Head of caudate nucleus (tissue), 42 donors: Measurements from ENCODE around the gene TFB2M.
"Not testable (repeated sequence)": the region's sequence is repeated elsewhere in the genome, so short reads cannot be mapped to it uniquely, and the experiment has no call there.

Experiments
- DNase-seq, 42 donors: peaks; one replicate each; pipeline versions ENCODE4 v3.0.0 to v3.0.0-alpha.2; 2020 to 2021; ENCODE audit warnings: mixed read lengths in 7 of 42
- intact Hi-C: fragments of 100-400 bp; cut with DNase I; formaldehyde crosslinking; loops from one replicate; pipeline ENCODE4 v1.15.0; 2022

Gene TFB2M, protein sequence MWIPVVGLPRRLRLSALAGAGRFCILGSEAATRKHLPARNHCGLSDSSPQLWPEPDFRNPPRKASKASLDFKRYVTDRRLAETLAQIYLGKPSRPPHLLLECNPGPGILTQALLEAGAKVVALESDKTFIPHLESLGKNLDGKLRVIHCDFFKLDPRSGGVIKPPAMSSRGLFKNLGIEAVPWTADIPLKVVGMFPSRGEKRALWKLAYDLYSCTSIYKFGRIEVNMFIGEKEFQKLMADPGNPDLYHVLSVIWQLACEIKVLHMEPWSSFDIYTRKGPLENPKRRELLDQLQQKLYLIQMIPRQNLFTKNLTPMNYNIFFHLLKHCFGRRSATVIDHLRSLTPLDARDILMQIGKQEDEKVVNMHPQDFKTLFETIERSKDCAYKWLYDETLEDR

DNA sequence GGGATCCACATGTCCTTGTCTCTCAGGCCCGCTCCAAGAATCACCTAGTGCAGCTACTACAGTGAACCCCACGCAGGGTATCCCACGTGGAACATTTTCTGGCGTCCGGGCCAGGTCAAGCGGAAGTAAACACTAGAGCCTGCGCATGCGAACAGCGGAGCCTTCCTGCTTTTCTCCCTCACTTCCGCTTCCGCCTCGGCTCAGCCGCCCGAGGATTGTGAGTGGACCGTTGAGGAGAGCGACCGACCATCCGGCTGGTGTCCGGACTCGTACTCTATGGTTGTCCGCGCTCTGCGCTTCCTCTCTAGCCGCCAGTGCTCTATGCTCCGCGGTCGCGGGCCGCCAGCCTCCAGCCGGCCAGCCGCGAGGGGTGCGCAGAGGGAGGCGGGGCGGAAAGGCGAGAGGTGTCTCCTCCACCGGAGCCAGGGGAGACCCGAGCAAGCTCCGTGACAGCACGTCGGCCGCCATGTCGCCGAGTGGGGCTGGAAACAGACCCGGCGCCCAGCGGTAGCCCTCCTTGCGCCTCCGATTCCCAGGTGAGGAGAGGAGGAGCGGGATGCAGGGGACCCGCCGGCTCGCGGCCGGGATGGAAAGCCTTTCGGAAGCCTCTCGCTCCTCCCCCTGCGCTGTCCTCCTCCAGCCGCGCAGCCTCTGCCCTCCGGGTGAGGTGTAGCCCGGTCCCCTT lies at the start of gene TFB2M, which contains the start of gene CNST:
Gene TFB2M, minus strand, starts transcription at position 134 of the 685 bp plus-strand sequence. Its CDS starts 123 bp downstream, at position 11.
Gene CNST, plus strand, starts transcription at position 329 of the 685 bp plus-strand sequence. CDS start 25,107 bp downstream, outside the sequence.
- peak; percentile 93 to 99 (median 97) for DNase-seq
- intact Hi-C loops: loop anchor here (5.0 kb wide), 1 partner anchor 1914 kb away; the partner anchor contains the start of gene DESI2

DNA sequence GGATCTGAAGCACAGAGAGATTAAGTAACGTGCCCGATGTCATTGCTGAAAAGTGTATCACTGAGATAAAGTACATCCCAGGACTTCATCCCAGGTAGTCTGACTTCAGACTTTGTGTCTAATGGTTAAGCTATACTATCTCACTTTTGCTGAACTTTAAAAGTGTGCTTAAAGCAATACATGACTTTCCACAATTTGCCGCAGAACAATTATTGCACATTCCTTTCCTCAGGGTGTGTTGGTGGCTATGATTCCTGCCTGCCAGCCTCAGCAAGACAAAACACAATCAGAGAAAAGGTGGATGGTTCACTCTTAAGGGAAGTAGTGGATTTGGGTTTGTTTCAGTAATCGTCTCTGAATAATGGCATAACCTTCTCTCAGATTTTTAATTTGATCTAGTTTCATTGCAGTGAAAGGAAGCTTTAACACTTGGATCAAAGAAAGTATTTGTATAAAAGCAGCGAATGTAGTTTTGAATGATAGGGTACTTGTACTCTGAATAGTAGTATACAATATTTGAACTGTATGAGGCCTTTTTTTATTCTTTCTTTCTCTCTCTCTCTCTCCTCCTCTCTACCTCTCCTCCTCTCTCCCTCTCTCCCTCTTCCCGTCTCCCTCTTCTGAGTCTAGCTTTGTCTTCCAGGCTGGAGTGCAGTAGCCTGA lies 47.2 kb upstream of the TFB2M start:
- DNase-seq: no peak
- intact Hi-C loops: no loop called here

- intact Hi-C loops: no loop called here
- DNase-seq: no peak
Observed at GRCh38 chr1:246609632-246610031, 43.6 kb upstream of the TFB2M start.

DNA sequence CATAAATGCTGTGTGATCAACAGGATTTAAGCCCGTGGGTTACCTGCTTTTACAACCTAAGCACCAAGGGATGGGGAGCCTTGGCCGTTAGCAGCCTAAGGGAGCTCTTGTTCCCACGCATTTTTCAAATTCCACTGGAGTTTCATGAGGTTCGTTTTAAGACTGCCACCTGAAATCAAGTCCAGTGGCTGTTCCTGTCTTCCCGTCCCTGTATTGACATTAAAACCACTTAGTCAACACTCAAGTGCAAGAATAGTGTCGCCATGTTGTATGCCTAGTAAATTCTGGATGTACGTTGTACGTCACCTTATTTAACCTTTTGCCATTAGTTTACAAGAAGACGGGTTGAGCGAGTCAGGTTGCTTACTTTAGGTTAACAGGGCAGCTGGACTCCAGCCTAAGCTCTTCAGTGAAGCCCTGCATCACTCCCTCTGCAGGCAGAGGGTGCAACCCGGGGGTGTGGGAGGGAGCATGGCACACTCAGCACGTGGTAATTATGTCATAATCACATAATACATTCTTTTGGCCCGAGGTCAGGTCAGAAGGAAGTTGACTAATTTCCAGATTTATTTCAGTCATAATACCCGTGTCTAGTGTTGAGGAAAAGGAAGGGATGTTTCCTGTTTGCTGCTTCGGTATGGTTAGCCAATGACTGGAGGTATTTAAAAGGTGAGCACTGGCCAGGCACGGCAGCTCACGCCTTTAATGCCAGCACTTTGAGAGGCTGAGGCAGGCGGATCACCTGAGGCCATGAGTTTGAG lies 42.7 kb upstream of the TFB2M start:
- DNase-seq: no peak
- intact Hi-C loops: no loop called here

- intact Hi-C loops: no loop called here
- DNase-seq: no peak
Observed at GRCh38 chr1:246607462-246607861, 41.4 kb upstream of the TFB2M start.

GRCh38 chr1:246605231-246605630 lies 39.2 kb upstream of the TFB2M start:
- intact Hi-C loops, DNase-seq: not testable (repeated sequence)

DNA sequence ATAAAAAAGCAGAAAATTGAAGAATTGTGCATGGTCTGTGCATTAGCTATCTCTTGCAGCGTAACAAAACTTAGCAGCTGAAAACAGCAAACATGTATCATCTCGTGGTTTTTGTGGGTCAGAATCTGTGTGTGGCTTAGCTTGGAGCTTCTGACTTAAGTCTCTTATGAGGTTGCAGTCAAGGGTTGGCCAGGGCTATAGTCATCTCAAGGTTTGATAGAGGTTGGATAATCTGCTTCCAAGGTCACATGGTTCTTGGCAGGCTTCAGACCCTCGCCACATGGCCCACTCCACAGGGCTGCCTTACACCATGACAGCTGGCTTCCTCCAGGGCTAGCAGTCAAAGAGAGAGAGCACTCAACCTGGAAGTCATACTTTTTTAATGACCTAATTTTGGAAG lies 36.1 kb upstream of the TFB2M start:
- no peak for DNase-seq
- intact Hi-C loops: no loop called here

DNA sequence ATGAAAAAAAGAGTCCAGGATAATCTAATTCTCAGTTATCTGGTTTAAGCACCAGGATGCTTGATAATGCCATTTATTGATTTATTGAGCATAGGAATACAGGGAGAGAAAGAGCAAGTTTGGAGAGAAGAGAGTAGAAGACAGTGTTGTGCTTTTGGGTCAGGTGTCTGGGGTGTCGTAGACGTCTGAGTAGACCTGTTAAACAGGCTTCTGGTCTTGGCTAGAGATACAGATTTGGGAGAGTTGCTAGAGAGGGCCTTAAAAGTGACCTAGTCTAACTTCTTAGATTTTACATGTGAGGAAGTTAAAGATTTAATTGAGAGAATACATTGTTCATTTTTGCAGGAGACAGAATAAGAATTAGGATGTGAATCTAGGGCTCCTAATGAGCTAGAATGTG lies 34.5 kb upstream of the TFB2M start:
- intact Hi-C loops: no loop called here
- no peak for DNase-seq

DNA sequence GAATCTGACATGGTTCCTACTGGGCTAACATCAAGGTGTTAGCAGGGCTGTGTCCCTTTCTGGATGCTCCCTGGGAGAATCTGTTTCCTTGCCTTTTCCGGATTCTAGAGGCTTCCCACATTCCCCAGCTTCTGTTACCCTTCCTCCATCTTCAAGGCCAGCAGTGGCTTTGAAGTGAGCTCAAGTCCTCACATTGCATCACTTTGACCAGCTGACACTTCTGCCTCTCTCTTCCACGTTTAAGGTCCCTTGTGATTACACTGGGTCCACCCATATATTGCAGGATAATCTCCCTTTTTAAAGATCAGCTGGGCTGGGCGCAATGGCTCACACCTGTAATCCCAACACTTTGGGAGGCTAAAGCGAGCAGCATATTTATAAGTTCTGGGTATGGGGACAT lies 33.3 kb upstream of the TFB2M start:
- intact Hi-C loops: no loop called here
- DNase-seq: no peak

DNA sequence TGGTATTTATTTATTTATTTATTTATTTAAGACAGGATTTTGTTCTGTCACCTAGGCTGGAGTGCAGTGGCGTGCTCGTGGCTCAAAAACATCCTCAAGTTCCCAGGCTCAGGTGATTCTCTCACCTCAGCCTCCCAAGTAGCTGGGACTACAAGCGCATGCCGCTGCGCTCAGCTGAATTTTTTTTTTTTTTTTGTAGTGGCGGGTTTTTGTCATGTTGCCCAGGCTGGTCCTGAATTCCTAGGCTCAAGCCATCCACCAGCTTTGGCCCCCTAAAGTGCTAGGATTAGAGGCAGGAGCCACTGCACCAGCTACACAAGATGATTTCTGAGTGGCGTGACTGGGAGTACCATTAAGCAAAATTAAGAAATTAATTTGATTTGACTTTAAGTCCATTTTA lies 31.9 kb upstream of the TFB2M start:
- intact Hi-C loops: no loop called here
- no peak for DNase-seq

DNA sequence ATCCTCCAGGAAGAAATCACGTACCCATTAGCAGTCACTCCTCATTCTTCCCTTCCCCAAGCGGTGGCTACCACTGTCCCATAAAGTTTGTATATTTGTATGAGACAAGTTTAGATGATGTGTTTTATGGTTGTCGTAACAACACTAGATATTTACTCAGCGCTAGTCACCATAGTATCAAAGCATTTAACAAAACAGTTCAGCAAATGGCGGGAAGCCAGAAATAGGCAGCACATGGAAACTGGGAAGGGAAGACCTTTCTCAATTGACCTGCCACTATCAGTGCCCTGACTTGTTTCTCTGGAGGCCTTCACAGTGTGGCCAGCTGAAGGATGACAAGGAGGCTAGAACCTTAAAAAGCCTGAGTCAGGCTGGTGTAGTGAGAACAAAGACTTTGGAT lies 31.3 kb upstream of the TFB2M start:
- intact Hi-C loops: no loop called here
- DNase-seq: no peak

DNA sequence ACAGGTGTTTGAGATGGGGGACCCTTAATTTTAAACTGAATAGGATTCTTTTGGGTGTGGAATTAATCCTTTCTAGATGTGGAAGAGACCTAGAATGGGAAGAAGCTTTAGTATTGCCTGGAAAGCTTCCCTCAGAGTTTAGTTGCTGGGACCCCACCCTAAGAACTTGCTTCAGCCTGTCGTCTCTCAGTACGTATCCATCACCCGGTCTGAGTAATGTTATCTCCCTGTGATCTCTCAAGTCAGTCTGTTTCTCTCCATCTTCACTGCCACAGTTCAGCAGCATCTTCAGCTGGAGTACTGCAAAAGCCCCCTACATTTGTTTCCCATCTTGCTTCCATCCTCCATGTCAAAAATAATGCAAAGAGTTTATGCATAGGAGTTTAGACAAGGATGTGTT lies 29.1 kb upstream of the TFB2M start:
- intact Hi-C loops: no loop called here

GRCh38 chr1:246592695-246593094 lies 26.6 kb upstream of the TFB2M start:
- DNase-seq: no peak
- intact Hi-C loops: no loop called here

More for the DNA sequence above, 29.1 kb upstream of the TFB2M start:
- no peak for DNase-seq

GRCh38 chr1:246591958-246592357 lies 25.9 kb upstream of the TFB2M start:
- no peak for DNase-seq

GRCh38 chr1:246591504-246591903 lies 25.4 kb upstream of the TFB2M start:
- DNase-seq: peak in 2 of 42 donors; percentile 14 to 25

More at GRCh38 chr1:246591958-246592357, 25.9 kb upstream of the TFB2M start:
- intact Hi-C loops: no loop called here

DNA sequence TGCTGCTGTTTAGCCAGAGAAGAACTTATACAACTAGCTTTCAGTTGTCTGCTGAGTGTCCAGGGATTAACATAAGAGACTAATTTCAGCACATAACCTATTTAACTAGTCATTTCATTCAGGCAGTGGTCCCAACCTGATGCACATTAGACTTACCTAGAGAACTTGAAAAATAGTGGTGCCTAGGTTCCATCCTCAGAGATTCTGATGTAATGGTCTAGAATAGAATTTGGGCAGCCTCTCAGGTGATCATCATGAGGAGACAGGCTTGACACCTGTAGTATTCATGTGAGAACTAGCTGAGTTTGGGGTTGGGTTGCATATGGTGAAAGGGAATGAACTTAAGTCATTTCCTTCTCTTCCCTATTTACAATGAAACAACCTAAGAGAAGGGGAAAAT lies 25.0 kb upstream of the TFB2M start:
- intact Hi-C loops: no loop called here
- no peak for DNase-seq

More at GRCh38 chr1:246591504-246591903, 25.4 kb upstream of the TFB2M start:
- intact Hi-C loops: no loop called here

DNA sequence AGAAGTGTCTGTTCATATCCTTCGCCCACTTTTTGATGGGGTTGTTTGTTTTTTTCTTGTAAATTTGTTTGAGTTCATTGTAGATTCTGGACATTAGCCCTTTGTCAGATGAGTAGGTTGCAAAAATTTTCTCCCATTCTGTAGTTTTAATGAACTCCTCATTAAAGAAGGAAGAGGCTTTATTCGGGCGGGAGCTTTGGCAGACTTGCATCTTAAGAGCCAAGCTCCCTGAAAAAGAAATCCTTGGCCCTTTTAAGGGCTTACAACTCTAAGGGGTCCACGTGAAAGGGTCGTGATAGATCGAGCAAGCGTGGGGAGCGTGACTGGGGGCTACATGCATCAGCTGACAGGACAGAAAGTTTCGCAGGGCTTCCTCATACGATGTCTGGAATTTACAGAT lies 23.9 kb upstream of the TFB2M start:
- intact Hi-C loops, DNase-seq: not testable (repeated sequence)

GRCh38 chr1:246588159-246588721 lies 22.2 kb upstream of the TFB2M start:
- DNase-seq: no peak
- intact Hi-C loops: no loop called here

GRCh38 chr1:246587606-246588005 lies 21.5 kb upstream of the TFB2M start:
- intact Hi-C loops: no loop called here
- DNase-seq: no peak
